DMS53 treated with DMSO at 0.1 percent for 48 hours (cell line): Measurements from ENCODE around the gene OSBPL3.
"Not testable (repeated sequence)": the region's sequence is repeated elsewhere in the genome, so short reads cannot be mapped to it uniquely, and the experiment has no call there.

Experiments used
- DNase-seq: peaks from one replicate; lab custom pipeline; 2025; ENCODE audit not compliant: unreplicated experiment; lab: John Stamatoyannopoulos, UW

OSBPL3 gene

GRCh38 chr7:24923172-24923865 lies 56.7 kb downstream of the OSBPL3 start:
- DNase-seq, result no peak

GRCh38 chr7:24922099-24922773 lies 57.7 kb downstream of the OSBPL3 start:
- no peak for DNase-seq

GRCh38 chr7:24921362-24921679 lies 58.7 kb downstream of the OSBPL3 start:
- DNase-seq, result no peak

GRCh38 chr7:24920451-24921361 lies 59.3 kb downstream of the OSBPL3 start:
- DNase-seq, result no peak

GRCh38 chr7:24917510-24918239 lies 62.3 kb downstream of the OSBPL3 start:
- DNase-seq, result peak; percentile 24

GRCh38 chr7:24916463-24917040 lies 63.4 kb downstream of the OSBPL3 start:
- no peak for DNase-seq

GRCh38 chr7:24914465-24914859 lies 65.5 kb downstream of the OSBPL3 start:
- no peak for DNase-seq

GRCh38 chr7:24913801-24914464 lies 66.0 kb downstream of the OSBPL3 start:
- no peak for DNase-seq

GRCh38 chr7:24912874-24913514 lies 67.0 kb downstream of the OSBPL3 start:
- DNase-seq, result no peak

GRCh38 chr7:24912424-24912823 lies 67.6 kb downstream of the OSBPL3 start:
- no peak for DNase-seq

- DNase-seq, result peak; percentile 74
These were observed 68.8 kb downstream of the OSBPL3 start for GRCh38 chr7:24911213-24911603.

- DNase-seq, result no peak
These were observed 69.3 kb downstream of the OSBPL3 start for GRCh38 chr7:24910551-24911212.

- no peak for DNase-seq
These were observed 71.3 kb downstream of the OSBPL3 start for GRCh38 chr7:24908727-24909126.

GRCh38 chr7:24908166-24908565 lies 71.8 kb downstream of the OSBPL3 start:
- DNase-seq, result no peak

- DNase-seq, result peak; percentile 77
These were observed 72.6 kb downstream of the OSBPL3 start for GRCh38 chr7:24907311-24907886.

GRCh38 chr7:24905996-24906770 lies 73.8 kb downstream of the OSBPL3 start:
- DNase-seq, result no peak

GRCh38 chr7:24903992-24904391 lies 76.0 kb downstream of the OSBPL3 start:
- DNase-seq, result not testable (repeated sequence)

- DNase-seq, result no peak
These were observed 76.4 kb downstream of the OSBPL3 start for GRCh38 chr7:24903559-24903958.
